GM21825 (cell line): ENCODE results near the gene MTTP.

Experiments
- ATAC-seq: cut with Tn5 transposase; IDR thresholded peaks from one replicate; pipeline ENCODE4 v1.9.1; 2021; ENCODE audit warnings: mild to moderate bottlenecking, moderate library complexity; ENCODE audit not compliant: unreplicated experiment

The MTTP gene

GRCh38 chr4:99665983-99666382, 91.4 kb downstream of the MTTP start:
- ATAC-seq: no peak

- ATAC-seq: no peak
Measured at GRCh38 chr4:99668472-99668871, 93.8 kb downstream of the MTTP start.

GRCh38 chr4:99669084-99669483, 94.5 kb downstream of the MTTP start:
- no peak for ATAC-seq

GRCh38 chr4:99670409-99671073, 95.9 kb downstream of the MTTP start:
- no peak for ATAC-seq
